Naive B cell (primary cell): ENCODE results near the gene PRKCE. TPM values are rescaled to one million over a fixed set of nuclear protein-coding genes. Genes with fewer than 3 reads are reported as not detected.
"Not testable (repeated sequence)": the region's sequence is repeated elsewhere in the genome, so short reads cannot be mapped to it uniquely, and the experiment has no call there.

Experiments
- ATAC-seq, 2 donors: fragments of 150-1000 bp; cut with Tn5 transposase; 2 replicates each; pipeline ENCODE4 v1.10.0; 2021; ENCODE audit warnings: low read depth in 2 of 2, mild to moderate bottlenecking in 2 of 2, moderate library complexity in 2 of 2
- DNase-seq: peaks from one replicate; pipeline ENCODE4 v3.0.0; 2022
- H3K27ac Mint-ChIP-seq, 6 donors: one replicate each; pipeline ENCODE4 v1.8.0; 2020 to 2022; ENCODE audit warnings: mild to moderate bottlenecking in 6 of 6, mixed read lengths in 6 of 6, moderate library complexity in 5 of 6, inconsistent platforms in 2 of 6
- H3K27me3 Mint-ChIP-seq, 3 donors: one replicate each; pipeline ENCODE4 v1.8.0; 2021 to 2022; ENCODE audit warnings: mixed read lengths in 3 of 3, mild to moderate bottlenecking in 1 of 3
- H3K36me3 Mint-ChIP-seq, 2 donors: one replicate each; pipeline ENCODE4 v1.8.0; 2020 to 2022; ENCODE audit warnings: mixed read lengths in 2 of 2, inconsistent platforms in 1 of 2, mild to moderate bottlenecking in 1 of 2
- H3K4me1 Mint-ChIP-seq, 3 donors: one replicate each; pipeline ENCODE4 v1.8.0; 2020 to 2022; ENCODE audit warnings: mixed read lengths in 3 of 3, inconsistent platforms in 1 of 3, mild to moderate bottlenecking in 1 of 3, moderate library complexity in 1 of 3
- H3K4me3 Mint-ChIP-seq, 8 donors: one replicate each; pipeline ENCODE4 v1.8.0; 2020 to 2022; ENCODE audit warnings: mild to moderate bottlenecking in 8 of 8, mixed read lengths in 8 of 8, moderate library complexity in 8 of 8, inconsistent platforms in 2 of 8
- H3K9me3 Mint-ChIP-seq, 7 donors: one replicate each; pipeline ENCODE4 v1.8.0; 2020 to 2022; ENCODE audit warnings: mixed read lengths in 7 of 7, mild to moderate bottlenecking in 5 of 7, inconsistent platforms in 2 of 7, moderate library complexity in 1 of 7
- polyA plus RNA-seq, 6 donors: library from polyadenylated mRNA; unstranded; fragments of 300-500 nt; fragmentation: Illumina TruSeq; gene quantifications; one replicate each; pipeline ENCODE4 v1.2.3, GENCODE V29; 2021; ENCODE audit warnings: low read depth in 6 of 6

The PRKCE gene
- polyA plus RNA-seq, 6 donors from 2014 or later: 14.8 to 33.3 (median 23.2) TPM

DNA sequence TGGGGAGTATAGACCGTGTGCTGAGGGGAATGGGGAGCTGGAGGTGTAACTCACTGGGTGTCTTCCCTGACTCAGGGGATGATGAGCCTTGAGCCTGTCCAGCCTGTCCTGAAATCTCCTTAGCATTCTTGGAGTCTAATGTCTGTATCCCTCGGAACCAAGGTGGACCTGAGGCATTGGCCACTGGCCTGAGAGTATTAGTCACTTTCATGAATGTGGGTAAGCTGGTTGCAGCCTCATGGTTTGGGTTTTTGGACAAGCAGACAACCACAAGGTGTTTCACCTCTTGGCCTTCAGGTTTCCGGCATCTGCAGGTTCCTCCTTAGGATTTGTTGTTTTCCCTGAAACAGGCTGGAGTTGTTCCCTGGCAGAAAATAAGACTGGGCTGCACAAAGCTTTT, 63.2 kb downstream of the PRKCE start:
- no peak overlapping the region for H3K4me3 Mint-ChIP-seq
- H3K9me3 Mint-ChIP-seq: peaks cover 0 to 8% (median 4%) of the 10 kb centered on the region in 7 donors
- ATAC-seq (no peak), DNase-seq (no peak)
- peaks cover 62 to 98% (median 83%) of the 10 kb centered on the region in 3 donors for H3K4me1 Mint-ChIP-seq
- H3K36me3 Mint-ChIP-seq: peaks cover 4 to 30% of the 10 kb centered on the region in 2 donors
- no peaks in the 10 kb centered on the region for H3K27me3 Mint-ChIP-seq
- H3K27ac Mint-ChIP-seq: peak overlapping the region in 4 of 6 donors; percentile 31 to 94 (median 59)

DNA sequence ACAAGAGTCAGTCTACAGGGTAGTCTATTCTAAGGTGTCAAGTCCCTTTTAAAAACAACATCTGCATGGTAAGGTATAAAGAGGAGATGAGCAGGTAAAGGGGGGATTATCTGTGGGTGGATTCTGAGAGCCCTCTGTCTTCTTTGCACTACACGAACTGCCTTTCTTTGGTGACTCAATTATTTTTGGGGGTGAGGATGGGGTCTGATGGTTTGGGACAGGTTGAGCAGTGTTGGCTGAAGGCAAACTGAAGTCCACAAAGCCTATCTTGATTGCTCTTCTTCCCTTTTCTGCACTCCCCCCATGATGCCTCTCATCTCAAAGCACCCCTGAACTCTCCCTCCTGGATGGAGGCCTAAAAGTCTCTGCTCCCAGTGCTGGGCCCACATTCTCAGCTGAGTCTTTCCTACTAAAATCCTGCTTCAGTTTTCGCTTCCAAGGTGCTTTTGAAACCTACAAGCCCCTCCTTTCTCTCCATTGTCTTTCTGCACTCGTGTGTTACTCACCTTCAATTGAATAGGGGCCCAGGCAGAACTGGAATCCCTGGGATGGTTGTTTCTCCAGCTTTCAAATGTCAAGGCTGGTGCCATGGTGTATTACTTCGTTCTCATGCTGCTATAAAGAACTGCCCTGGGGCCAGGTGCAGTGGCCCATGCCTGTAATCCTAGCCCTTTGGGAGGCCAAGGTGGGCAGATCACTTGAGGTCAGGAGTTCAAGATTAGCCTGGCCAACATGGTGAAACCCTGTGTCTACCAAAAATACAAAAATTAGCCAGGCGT, 64.3 kb downstream of the PRKCE start:
- H3K9me3 Mint-ChIP-seq: peaks cover 0 to 8% (median 4%) of the 10 kb centered on the region in 7 donors
- peaks cover 69 to 98% (median 83%) of the 10 kb centered on the region in 3 donors for H3K4me1 Mint-ChIP-seq
- DNase-seq (no peak), ATAC-seq (no peak)
- H3K27me3 Mint-ChIP-seq: no peaks in the 10 kb centered on the region
- peak overlapping the region in 5 of 6 donors; percentile 7 to 90 (median 52) for H3K27ac Mint-ChIP-seq
- peaks cover 4 to 30% of the 10 kb centered on the region in 2 donors for H3K36me3 Mint-ChIP-seq
- peak overlapping the region in 1 of 8 donors; percentile 43 for H3K4me3 Mint-ChIP-seq

DNA sequence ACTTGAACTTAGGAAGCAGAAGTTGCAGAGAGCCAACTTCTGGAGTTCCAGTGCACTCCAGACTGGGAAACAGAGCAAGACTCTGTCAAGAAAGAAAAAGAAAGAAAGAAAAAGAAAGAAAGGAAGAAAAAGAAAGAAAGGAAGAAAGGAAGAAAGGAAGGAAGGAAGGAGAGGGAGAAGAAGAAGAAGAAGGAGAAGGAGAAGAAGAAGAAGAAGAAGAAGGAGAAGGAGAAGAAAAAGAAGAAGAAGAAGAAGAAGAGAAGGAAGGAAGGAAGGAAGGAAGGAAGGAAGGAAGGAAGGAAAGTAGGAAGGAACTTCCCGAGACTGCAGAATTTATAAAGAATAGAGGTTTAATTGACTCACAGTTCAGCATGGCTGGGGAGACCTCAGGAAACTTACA, 65.0 kb downstream of the PRKCE start:
- Mint-ChIP-seq H3K4me1 (peaks cover 76 to 98% (median 85%) of the 10 kb centered on the region in 3 donors), H3K4me3 (peak overlapping the region in 1 of 8 donors; percentile 44), H3K27ac (peak overlapping the region in 5 of 6 donors; percentile 43 to 82 (median 66)), H3K36me3 (peaks cover 4 to 30% of the 10 kb centered on the region in 2 donors)
- ATAC-seq: peak in 1 of 2 donors; percentile 18
- not testable (repeated sequence) for H3K9me3 Mint-ChIP-seq, H3K27me3 Mint-ChIP-seq, DNase-seq

- no peaks in the 10 kb centered on the region for H3K27me3 Mint-ChIP-seq
- no peak overlapping the region for H3K4me3 Mint-ChIP-seq
- peak in 1 of 2 donors; percentile 7 for ATAC-seq
- H3K36me3 Mint-ChIP-seq: peaks cover 4 to 30% of the 10 kb centered on the region in 2 donors
- H3K4me1 Mint-ChIP-seq: peaks cover 76 to 97% (median 87%) of the 10 kb centered on the region in 3 donors
- peak overlapping the region in 4 of 6 donors; percentile 58 to 80 (median 66) for H3K27ac Mint-ChIP-seq
- DNase-seq: no peak
- H3K9me3 Mint-ChIP-seq: peaks cover 0 to 8% (median 4%) of the 10 kb centered on the region in 7 donors
These were observed 65.4 kb downstream of the PRKCE start for GRCh38 chr2:45716915-45717314.

DNA sequence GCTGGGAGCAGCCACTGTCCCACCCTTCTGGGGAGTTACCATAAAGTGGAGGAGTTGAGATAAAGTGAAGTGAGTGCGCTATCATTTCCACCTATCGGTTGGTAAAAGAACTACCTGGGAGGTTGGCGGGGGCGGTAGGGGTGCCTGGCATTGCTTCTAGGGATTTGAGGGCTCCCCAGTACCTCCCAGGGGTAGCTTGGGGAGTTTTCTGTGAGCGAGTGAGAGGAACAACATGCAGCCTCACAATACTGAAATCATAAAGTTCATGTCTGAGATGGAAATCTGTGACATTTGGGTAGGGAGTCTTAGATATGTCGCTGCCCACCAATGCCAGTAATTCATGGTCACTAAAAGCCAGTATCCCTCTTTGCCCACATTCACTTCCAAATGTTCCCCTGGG, 68.7 kb downstream of the PRKCE start:
- no peaks in the 10 kb centered on the region for H3K27me3 Mint-ChIP-seq
- peaks cover 0 to 8% (median 4%) of the 10 kb centered on the region in 7 donors for H3K9me3 Mint-ChIP-seq
- peak overlapping the region in 5 of 6 donors; percentile 13 to 95 (median 87) for H3K27ac Mint-ChIP-seq
- peak overlapping the region in 3 of 8 donors; percentile 1 to 25 (median 4) for H3K4me3 Mint-ChIP-seq
- ATAC-seq: no peak
- DNase-seq: no peak
- H3K36me3 Mint-ChIP-seq: peaks cover 0 to 15% of the 10 kb centered on the region in 2 donors
- H3K4me1 Mint-ChIP-seq: peaks cover 82 to 96% (median 86%) of the 10 kb centered on the region in 3 donors

DNA sequence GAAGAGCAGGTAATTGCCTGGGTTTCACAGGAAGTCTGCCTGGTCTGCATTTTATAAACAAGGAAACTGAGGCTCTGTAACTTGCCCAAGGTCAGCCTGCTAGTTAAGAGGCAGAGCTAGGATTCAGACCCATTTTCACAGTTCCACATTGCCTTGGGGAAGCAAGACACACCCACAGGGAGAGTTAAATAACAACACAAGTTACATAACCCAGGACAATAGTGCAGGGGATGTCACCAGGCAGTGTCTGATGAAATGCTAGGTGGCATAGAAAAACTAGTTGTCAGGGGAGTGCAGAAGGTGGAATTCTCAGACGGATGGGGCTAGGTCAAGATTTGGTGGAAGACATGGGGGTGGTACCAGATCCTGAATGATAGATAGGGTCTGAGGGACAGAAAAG, 69.7 kb downstream of the PRKCE start:
- Mint-ChIP-seq H3K9me3 (peaks cover 0 to 7% (median 4%) of the 10 kb centered on the region in 7 donors), H3K27ac (peak overlapping the region in 5 of 6 donors; percentile 76 to 93 (median 85)), H3K36me3 (peaks cover 0 to 7% of the 10 kb centered on the region in 2 donors), H3K4me1 (peaks cover 75 to 97% (median 86%) of the 10 kb centered on the region in 3 donors), H3K4me3 (peak overlapping the region in 2 of 8 donors; percentile 29 to 33), H3K27me3 (no peaks in the 10 kb centered on the region)
- no peak for DNase-seq
- no peak for ATAC-seq

DNA sequence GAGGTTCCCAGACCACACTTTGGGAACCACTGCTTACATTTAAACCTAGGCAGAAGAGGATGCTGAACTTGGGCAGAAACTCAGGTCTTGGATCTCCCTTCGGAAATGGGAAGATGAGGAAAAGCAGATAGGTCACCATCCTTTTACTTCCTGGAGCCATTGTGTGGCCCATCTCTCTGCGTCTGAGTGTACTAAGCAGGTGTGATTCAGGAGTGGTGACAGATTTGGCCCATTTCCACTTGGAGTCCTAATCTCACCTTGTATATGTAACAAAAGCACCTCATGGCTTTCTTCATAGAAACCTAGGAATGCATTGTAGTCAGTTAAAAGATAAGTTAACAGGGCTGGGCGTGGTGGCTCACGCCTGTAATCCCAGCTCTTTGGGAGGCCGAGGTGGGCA, 71.0 kb downstream of the PRKCE start:
- Mint-ChIP-seq H3K27ac (peak overlapping the region; percentile 74 to 96 (median 93)), H3K9me3 (peaks cover 0 to 2% (median 0%) of the 10 kb centered on the region in 7 donors)
- DNase-seq: no peak

DNA sequence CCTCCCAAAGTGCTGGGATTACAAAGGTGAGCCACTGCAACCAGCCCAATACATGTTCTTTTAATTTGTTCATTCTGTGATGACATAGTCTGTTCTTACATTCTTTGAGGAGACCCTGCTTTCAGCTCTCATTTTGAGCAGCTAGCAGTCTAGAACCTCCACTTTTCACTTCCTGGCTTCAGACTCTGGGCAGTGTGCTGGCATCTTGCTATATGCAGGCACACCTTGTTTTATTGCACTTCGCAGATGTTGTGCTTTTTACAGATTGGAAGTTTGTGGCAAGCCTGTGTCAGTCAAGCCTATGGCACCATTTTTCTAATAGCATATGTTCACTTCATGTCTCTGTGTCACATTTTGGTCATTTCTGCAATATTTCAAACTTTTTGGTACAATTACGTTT, 72.4 kb downstream of the PRKCE start:
- Mint-ChIP-seq H3K4me1 (peaks cover 75 to 97% (median 93%) of the 10 kb centered on the region in 3 donors), H3K27ac (peak overlapping the region; percentile 49 to 96 (median 84)), H3K36me3 (no peaks in the 10 kb centered on the region), H3K27me3 (no peaks in the 10 kb centered on the region), H3K9me3 (peaks cover 0 to 2% (median 0%) of the 10 kb centered on the region in 7 donors), H3K4me3 (peak overlapping the region; percentile 22 to 86 (median 58))
- ATAC-seq (no peak), DNase-seq (no peak)

More for the DNA sequence above, 71.0 kb downstream of the PRKCE start:
- H3K27me3 Mint-ChIP-seq: no peaks in the 10 kb centered on the region
- H3K36me3 Mint-ChIP-seq: no peaks in the 10 kb centered on the region
- H3K4me1 Mint-ChIP-seq: peaks cover 70 to 97% (median 84%) of the 10 kb centered on the region in 3 donors
- peak overlapping the region in 6 of 8 donors; percentile 25 to 86 (median 75) for H3K4me3 Mint-ChIP-seq
- ATAC-seq: no peak

DNA sequence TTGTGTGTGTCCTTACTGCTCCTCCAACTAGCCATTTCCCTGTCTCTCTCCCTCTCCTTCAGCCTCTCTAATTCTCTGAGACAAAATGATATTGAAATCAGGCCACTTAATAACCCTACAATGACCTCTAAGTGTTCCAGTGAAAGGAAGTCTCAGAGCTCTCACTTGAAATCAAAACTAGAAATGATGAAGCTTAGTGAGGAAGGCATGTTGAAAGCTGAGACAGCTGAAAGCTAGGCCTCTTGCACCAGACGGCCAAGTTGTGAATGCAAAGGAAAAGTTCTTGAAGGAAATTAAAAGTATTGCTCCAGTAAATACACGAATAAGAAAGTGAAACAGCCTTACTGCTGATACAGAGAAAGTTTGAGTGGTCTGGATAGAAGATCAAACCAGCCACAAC, 72.9 kb downstream of the PRKCE start:
- Mint-ChIP-seq H3K27ac (peak overlapping the region; percentile 49 to 96 (median 84)), H3K36me3 (no peaks in the 10 kb centered on the region), H3K4me1 (peaks cover 76 to 97% (median 93%) of the 10 kb centered on the region in 3 donors), H3K9me3 (peaks cover 0 to 2% (median 0%) of the 10 kb centered on the region in 7 donors), H3K27me3 (no peaks in the 10 kb centered on the region), H3K4me3 (peak overlapping the region; percentile 42 to 81 (median 58))
- ATAC-seq (no peak), DNase-seq (no peak)

DNA sequence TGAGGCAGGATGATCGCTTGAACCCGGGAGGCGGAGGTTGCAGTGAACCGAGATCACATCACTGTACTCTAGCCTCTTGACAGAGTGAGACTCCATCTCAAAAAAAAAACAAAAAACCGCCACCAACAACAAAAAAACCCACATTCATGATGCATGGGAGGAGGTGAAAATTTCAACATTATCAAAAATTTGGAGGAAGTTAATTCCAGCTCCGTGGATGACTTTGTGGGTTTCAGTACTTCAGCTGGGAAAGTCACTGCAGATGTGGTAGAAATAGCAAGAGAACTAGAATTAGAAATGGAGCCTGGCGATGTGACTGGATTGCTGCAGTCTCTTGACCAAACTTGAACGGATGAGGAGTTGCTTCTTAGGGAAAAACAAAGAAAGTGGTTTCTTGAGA, 74.3 kb downstream of the PRKCE start:
- no peak for DNase-seq
- Mint-ChIP-seq H3K27ac (peak overlapping the region; percentile 94 to 98 (median 96)), H3K4me1 (peaks cover 71 to 96% (median 89%) of the 10 kb centered on the region in 3 donors), H3K9me3 (peaks cover 0 to 4% (median 3%) of the 10 kb centered on the region in 7 donors), H3K4me3 (peak overlapping the region in 3 of 8 donors; percentile 19 to 59 (median 36)), H3K36me3 (no peaks in the 10 kb centered on the region), H3K27me3 (no peaks in the 10 kb centered on the region)
- no peak for ATAC-seq

DNA sequence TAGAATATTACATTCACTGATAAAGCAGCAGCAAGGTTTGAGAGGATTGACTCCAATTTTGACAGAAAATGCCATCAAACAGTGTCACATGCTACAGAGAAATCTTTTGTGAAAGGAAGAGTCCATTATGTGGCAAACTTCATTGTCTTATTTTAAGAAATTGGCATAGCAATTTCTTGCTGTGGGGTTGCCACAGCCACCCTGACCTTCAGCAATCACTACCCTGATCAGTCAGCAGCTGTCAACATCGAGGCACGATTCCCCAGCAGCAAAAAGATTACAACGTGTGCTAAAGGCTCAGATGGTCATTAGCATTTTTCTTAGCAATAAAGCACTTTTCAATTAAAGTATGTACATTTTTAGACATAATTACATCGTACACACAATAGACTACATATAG, 74.7 kb downstream of the PRKCE start:
- Mint-ChIP-seq H3K27me3 (no peaks in the 10 kb centered on the region), H3K4me1 (peaks cover 71 to 96% (median 89%) of the 10 kb centered on the region in 3 donors), H3K9me3 (peaks cover 0 to 8% (median 4%) of the 10 kb centered on the region in 7 donors), H3K4me3 (peak overlapping the region in 5 of 8 donors; percentile 29 to 66 (median 59)), H3K27ac (peak overlapping the region; percentile 81 to 98 (median 96)), H3K36me3 (no peaks in the 10 kb centered on the region)
- ATAC-seq (no peak), DNase-seq (no peak)

DNA sequence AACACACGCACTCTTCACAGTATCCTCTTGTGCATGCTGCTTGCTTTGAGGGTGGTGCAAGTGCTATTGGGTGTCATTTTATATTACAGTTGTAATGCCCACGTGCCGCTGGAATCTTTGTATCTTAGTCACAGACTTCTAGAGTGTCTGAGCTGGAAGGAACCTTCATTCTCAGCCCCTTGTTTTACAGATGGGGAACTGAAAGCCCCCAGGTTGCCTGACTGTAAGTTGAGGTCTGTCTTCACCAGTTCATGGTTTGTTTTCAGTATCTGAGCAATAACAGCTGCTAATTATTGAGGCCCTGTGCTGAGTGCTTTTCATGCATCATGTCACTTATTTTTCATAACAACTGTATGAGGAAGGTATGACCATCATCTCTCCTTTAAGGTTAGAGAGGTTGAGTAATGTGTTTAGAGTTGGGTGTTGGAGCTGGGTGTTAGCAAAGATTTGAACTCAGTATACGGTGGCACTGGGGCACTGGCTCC, 77.0 kb downstream of the PRKCE start:
- peak overlapping the region; percentile 94 to 99 (median 97) for H3K27ac Mint-ChIP-seq
- ATAC-seq: peak; percentile 70 to 72

DNA sequence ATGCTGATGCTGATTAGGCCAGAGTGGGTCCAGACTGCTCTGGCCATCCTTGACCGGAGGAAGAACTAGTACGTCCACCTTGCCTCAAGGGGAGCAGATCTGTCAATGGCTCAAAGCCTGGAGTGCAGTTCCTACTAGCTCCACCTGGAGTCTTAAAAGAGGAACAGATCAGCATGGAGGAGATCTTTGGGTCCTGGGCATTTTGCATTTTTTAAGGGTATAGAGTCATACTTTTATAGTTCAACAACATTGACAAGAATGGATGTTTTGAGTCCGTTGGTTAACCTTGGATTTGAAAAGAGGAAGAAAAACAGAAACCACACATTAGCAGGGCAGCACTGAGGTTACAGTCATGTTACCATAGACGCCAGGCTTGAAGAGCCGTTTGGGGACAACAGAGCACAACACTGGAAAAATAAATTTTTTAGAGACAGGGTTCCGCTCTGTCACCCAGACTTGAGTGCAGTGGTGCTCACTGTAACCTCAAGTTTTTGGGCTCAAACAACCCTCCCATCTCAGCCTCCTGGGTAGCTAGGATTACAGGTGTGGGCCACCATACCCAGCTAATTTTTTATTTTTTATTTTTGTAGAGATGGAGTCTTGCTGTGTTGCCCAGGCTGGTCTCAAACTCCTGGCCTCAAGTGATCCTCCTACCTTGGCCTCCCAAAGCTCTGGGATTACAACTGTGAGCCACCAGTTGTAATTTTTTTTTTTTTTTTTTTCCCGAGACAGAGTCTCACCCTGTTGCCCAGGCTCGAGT, 78.5 kb downstream of the PRKCE start:
- no peaks in the 10 kb centered on the region for H3K36me3 Mint-ChIP-seq
- H3K27ac Mint-ChIP-seq: peak overlapping the region; percentile 94 to 99 (median 97)
- peaks cover 0 to 8% (median 4%) of the 10 kb centered on the region in 7 donors for H3K9me3 Mint-ChIP-seq
- peak; percentile 68 to 73 for ATAC-seq
- no peaks in the 10 kb centered on the region for H3K27me3 Mint-ChIP-seq
- peak overlapping the region; percentile 32 to 87 (median 73) for H3K4me3 Mint-ChIP-seq
- peaks cover 59 to 95% (median 82%) of the 10 kb centered on the region in 3 donors for H3K4me1 Mint-ChIP-seq
- peak; percentile 86 for DNase-seq

More for the DNA sequence above, 77.0 kb downstream of the PRKCE start:
- Mint-ChIP-seq H3K4me3 (peak overlapping the region; percentile 44 to 87 (median 75)), H3K27me3 (no peaks in the 10 kb centered on the region), H3K9me3 (peaks cover 0 to 8% (median 4%) of the 10 kb centered on the region in 7 donors), H3K36me3 (no peaks in the 10 kb centered on the region), H3K4me1 (peaks cover 65 to 96% (median 84%) of the 10 kb centered on the region in 3 donors)
- DNase-seq: peak; percentile 86
